Prostate gland (tissue), 2 donors: ENCODE measurements around the gene BAAT.

Experiments used
- POLR2A ChIP-seq: fragments of 450-650 bp; IDR thresholded peaks from one replicate; pipeline ENCODE4 v1.6.1; 2016; ENCODE audit warnings: antibody characterized with exemption, mild to moderate bottlenecking
- POLR2AphosphoS5 ChIP-seq: sonication (generic); formaldehyde crosslinking; IDR thresholded peaks from one replicate; pipeline ENCODE4 v1.6.1; 2017; ENCODE audit warnings: antibody characterized with exemption
- TF ChIP-seq, protein P1 (sequence below), 4 experiments: fragments of 200-600 bp in 2 of 4; fragments of 450-650 bp in 2 of 4; sonication (generic) in 2 of 4; IDR thresholded peaks; 1 replicate in 3 of 4; 2 replicates in 1 of 4; pipeline ENCODE4 v1.5.1; 2016 to 2019; ENCODE audit warnings: antibody characterized with exemption in 4 of 4, mild to moderate bottlenecking in 2 of 4, moderate library complexity in 2 of 4

DNA sequence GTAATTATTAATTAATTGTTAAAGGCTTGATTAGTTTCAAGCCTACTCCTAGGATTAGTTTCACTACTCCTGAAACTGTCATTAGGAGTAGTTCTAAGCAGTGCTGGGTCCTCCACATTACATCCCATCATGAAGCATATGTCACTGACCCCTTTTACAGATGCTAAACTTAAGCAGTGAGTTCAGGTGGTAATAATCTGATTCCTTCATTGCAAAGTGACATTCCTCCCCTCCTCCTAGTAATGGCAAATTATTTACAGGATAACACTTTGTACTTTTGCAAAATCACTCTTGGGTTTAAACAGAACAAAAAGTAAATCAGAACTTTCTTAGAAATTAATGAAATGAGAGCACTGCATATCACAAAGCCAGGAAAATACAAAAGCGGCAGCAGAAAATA is 52.4 kb downstream of the BAAT start:
- TF ChIP-seq, protein P1, sequence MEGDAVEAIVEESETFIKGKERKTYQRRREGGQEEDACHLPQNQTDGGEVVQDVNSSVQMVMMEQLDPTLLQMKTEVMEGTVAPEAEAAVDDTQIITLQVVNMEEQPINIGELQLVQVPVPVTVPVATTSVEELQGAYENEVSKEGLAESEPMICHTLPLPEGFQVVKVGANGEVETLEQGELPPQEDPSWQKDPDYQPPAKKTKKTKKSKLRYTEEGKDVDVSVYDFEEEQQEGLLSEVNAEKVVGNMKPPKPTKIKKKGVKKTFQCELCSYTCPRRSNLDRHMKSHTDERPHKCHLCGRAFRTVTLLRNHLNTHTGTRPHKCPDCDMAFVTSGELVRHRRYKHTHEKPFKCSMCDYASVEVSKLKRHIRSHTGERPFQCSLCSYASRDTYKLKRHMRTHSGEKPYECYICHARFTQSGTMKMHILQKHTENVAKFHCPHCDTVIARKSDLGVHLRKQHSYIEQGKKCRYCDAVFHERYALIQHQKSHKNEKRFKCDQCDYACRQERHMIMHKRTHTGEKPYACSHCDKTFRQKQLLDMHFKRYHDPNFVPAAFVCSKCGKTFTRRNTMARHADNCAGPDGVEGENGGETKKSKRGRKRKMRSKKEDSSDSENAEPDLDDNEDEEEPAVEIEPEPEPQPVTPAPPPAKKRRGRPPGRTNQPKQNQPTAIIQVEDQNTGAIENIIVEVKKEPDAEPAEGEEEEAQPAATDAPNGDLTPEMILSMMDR (IDR thresholded peaks at IDR 0.05): no peak
- TF ChIP-seq POLR2AphosphoS5: no peak
- no peak for TF ChIP-seq POLR2A
